ENCODE measurements around the gene PRLH.

PRLH gene

DNA sequence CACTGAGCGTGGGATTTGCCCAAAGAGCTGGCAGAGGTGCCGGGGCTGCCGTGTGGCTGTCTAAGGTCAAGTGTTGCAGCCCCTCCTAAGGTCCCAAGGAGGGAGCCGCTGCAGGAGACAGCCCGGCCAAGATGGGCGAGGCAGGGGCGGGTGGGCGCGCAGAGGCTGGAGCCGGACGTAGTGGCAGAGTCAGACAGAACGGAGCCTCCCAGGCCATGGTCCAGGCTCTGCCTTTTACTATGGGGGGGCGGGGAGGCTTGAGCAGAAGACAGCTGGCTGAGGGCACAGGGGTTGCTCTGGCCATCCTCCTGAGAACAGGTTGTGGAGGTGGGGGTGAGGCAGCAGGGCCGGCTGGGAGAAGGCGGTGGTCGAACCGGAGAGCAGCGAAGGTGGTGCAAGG lies 27.5 kb upstream of the PRLH start:
- DNase-seq (ENCODE audit: low read depth in 1 of 2, low spot score in 1 of 2): no peak

DNA sequence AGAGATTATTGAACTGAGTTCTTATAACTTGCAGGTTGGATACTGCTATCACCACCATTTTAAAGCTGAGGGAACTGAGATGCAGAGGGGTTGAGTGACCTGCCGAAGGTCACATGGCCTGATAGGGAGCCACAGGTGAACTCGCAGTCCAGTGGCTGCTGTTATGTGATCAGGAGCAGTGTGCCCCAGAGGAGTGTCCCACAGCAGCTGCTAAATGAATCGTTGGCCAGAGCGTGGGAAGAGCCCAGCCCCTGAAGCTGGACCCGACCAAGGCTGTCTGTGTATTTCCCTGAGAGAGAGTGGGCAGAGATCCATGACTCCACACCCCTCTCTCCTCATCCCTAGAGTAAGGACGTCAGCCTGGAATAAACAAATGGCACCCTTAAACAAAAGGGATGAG lies 26.7 kb upstream of the PRLH start:
- DNase-seq (ENCODE audit: low read depth in 1 of 2, low spot score in 1 of 2): no peak

GRCh38 chr2:237540223-237540775 lies 26.1 kb upstream of the PRLH start:
- no peak for DNase-seq (ENCODE audit: low read depth in 1 of 2, low spot score in 1 of 2)

DNA sequence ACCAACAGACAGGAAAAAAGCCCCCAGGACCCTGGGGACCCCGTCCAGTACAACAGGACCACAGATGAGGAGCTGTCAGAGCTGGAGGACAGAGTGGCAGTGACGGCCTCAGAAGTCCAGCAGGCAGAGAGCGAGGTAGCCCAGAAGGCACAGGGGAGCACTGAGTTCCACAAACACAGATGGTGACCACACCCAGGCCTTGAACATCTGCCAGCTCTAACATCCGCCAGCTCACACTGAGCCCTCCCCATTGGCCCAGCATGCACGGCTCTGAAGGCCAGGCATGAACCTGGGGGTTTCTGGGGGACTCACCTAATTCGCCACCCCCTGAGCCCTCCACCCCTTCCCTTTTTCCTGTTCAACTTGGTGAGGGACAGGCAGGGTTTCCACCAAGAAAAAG lies 25.6 kb upstream of the PRLH start:
- DNase-seq (ENCODE audit: low read depth in 1 of 2, low spot score in 1 of 2): no peak

GRCh38 chr2:237541243-237541642 lies 25.1 kb upstream of the PRLH start:
- DNase-seq (ENCODE audit: low read depth in 1 of 2, low spot score in 1 of 2): no peak

GRCh38 chr2:237542001-237542704 lies 24.2 kb upstream of the PRLH start:
- no peak for DNase-seq (ENCODE audit: low read depth in 1 of 2, low spot score in 1 of 2)

- DNase-seq (ENCODE audit: low read depth in 1 of 2, low spot score in 1 of 2): no peak
These were observed 20.1 kb upstream of the PRLH start for GRCh38 chr2:237546040-237546875.

GRCh38 chr2:237546876-237547395 lies 19.4 kb upstream of the PRLH start:
- DNase-seq (ENCODE audit: low read depth in 1 of 2, low spot score in 1 of 2): no peak

DNA sequence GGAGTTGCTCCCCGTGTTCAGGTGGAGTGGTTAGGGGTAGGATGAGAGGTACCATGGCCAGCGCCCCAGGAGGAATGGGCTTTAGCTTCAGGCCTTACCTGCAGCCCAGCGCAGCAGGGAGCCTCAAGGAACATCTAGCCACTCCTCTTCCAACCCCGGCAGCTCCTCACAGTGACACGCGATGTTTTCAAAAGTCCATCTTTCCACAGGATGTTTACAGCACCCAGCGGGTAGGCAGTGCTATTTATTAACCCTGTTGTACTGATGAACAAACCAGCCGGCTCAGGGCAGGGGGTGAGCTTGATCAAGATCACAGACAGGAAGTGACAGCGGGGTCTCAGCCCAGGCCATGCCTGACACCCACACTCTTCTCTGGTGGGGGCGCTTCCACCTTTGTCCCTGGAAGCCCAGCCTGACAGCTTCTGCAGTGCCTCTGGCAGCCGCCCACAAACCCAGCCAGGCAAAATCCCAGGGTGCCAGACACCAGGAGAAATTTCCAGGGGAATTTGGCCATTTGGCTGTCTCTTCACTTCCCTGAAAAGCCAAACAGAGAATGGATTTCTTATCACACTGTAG lies 18.4 kb upstream of the PRLH start:
- no peak for DNase-seq (ENCODE audit: low read depth in 1 of 2, low spot score in 1 of 2)

GRCh38 chr2:237549216-237549615 lies 17.2 kb upstream of the PRLH start:
- no peak for DNase-seq (ENCODE audit: low read depth in 1 of 2, low spot score in 1 of 2)

GRCh38 chr2:237549643-237550415 lies 16.5 kb upstream of the PRLH start:
- DNase-seq (ENCODE audit: low read depth in 1 of 2, low spot score in 1 of 2): no peak

- no peak for DNase-seq (ENCODE audit: low read depth in 1 of 2, low spot score in 1 of 2)
These were observed 15.3 kb upstream of the PRLH start for GRCh38 chr2:237551071-237551574.

DNA sequence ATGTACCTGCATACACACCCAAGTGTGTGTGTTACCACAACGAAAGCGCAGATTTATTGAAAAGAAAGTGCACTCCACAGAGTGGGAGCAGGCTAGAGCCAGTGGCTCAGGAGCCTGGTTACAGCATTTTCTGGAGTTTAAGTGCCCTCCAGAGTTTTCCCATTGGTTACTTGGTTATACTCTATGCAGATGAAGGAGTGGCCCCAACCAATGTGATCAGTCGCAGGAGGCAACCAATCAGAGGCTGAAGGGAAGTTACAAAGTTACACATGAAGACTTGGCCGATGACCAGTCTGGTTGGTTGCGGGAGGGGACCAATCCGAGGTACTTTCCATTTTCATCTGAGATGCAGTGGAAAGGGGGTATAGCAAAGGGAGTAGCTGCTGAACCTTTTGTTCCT lies 13.5 kb upstream of the PRLH start:
- DNase-seq (ENCODE audit: low read depth in 1 of 2, low spot score in 1 of 2): no peak

DNA sequence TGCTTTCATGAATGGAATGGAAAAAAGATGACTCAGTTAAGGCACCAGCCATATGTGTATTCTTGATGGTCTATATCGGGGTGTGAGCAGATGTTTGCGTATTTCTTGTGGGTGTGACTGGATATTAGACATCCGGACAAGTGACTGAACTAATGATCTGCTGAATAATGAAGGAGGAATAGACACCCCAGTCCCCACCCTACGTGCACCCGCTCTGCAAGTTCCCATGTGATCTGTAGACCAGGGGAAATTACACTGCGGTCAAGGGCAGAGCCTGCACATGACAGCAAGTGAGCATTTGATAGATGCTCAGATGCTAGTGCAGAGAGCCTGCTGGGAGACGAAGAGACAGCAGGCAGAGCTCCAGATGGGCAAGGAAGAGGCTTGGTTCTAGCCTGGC lies 12.4 kb upstream of the PRLH start:
- no peak for DNase-seq (ENCODE audit: low read depth in 1 of 2, low spot score in 1 of 2)

DNA sequence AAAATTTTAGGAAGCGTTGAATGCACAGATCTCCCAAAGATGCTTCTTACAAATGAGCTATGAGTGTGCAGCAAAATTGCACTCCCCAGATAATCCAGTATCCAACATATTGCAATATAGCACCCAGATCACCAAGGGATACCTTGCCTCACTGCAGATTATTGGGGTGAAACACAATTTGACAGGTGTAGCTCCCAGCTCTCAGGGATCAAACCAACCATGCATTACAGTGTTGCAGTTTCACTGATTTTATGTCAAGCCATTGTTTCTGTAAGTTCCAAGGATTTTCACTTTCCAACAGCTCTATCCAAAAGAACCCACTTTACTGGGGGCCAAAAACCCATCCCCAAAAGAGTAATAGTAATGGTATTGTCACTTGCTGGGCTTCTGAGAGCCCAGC lies 10.8 kb upstream of the PRLH start:
- no peak for DNase-seq (ENCODE audit: low read depth in 1 of 2, low spot score in 1 of 2)

DNA sequence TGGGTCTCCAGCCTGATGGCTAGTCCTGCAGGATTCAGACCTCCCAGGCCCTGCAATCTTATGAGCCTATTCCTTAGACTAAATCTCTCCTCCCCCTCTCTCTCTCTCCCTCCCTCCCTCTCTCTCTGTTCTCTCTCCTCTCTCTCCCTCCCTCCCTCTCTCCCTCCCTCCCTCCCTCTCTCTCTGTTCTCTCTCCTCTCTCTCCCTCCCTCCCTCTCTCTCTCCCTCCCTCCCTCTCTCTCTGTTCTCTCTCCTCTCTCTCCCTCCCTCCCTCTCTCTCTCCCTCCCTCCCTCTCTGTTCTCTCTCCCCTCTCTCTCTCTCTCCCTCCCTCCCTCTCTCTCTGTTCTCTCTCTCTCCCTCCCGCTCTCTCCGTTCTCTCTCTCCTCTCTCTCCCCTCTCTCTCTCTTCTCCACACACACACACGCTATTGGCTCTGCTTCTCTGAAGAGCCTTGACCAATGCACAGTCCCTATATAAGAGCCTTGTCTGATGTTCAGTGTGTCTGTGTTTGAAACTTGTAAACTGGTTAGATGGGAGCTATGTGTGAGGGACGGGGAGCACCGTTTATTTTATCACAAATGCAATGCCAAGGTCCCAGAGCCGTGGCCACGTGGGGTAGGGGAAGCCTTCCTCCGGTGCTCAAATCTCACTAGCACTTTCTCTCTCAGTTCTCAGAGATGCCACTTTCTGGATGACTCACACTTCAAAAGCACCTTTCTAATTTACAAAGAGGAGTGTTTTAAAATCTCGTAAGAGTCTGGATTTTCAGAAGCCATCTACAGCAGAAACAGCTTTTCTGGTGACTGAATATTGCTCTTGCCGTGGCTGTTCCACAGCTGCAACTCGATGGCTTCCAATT lies 9.4 kb upstream of the PRLH start:
- peak; percentile 23 to 41 for DNase-seq (ENCODE audit: low read depth in 1 of 2, low spot score in 1 of 2)

GRCh38 chr2:237557633-237558015 lies 8.8 kb upstream of the PRLH start:
- DNase-seq (ENCODE audit: low read depth in 1 of 2, low spot score in 1 of 2): no peak

- no peak for DNase-seq (ENCODE audit: low read depth in 1 of 2, low spot score in 1 of 2)
These were observed 7.3 kb upstream of the PRLH start for GRCh38 chr2:237558961-237559641.

- DNase-seq (ENCODE audit: low read depth in 1 of 2, low spot score in 1 of 2): no peak
These were observed 5.2 kb upstream of the PRLH start for GRCh38 chr2:237561221-237561620.

Data from activated CD4-positive, alpha-beta T cell treated with anti-CD3 and anti-CD28 coated beads, Interleukin-2, amount 50 U/mL, for 24 hours (primary cell).